PFSK-1 (cell line): ENCODE results near the gene BCL2L13.

ENCODE experiments used
- FOXP2 ChIP-seq: optimal IDR thresholded peaks from 2 replicates; pipeline ENCODE3; 2011; ENCODE audit warnings: borderline replicate concordance, control low read depth, inconsistent platforms; ENCODE audit not compliant: insufficient read depth; ENCODE audit errors: extremely low read length, extremely low read depth
- POLR2AphosphoS5 ChIP-seq: IDR thresholded peaks from 2 replicates; pipeline ENCODE4 v1.6.1; 2012; ENCODE audit warnings: low read depth, mild to moderate bottlenecking, control low read depth, low read length, moderate library complexity
- SIN3A ChIP-seq: IDR thresholded peaks from 2 replicates; pipeline ENCODE4 v1.6.1; 2012; ENCODE audit warnings: mild to moderate bottlenecking, low read length, moderate library complexity, borderline replicate concordance; ENCODE audit not compliant: insufficient read depth
- TAF1 ChIP-seq: IDR thresholded peaks from 2 replicates; pipeline ENCODE4 v1.6.1; 2012; ENCODE audit warnings: low read length, control low read depth, borderline replicate concordance; ENCODE audit not compliant: insufficient read depth
- TF ChIP-seq, protein P1 (sequence below), 2 experiments: IDR thresholded peaks; 2 replicates each; pipeline versions ENCODE4 v1.6.1 to v1.8.0; 2011 to 2012; ENCODE audit warnings: low read depth in 2 of 2, low read length in 2 of 2, control low read depth in 1 of 2, inconsistent platforms in 1 of 2, mild to moderate bottlenecking in 1 of 2, moderate library complexity in 1 of 2; ENCODE audit not compliant: insufficient read depth in 1 of 2

The BCL2L13 gene

DNA sequence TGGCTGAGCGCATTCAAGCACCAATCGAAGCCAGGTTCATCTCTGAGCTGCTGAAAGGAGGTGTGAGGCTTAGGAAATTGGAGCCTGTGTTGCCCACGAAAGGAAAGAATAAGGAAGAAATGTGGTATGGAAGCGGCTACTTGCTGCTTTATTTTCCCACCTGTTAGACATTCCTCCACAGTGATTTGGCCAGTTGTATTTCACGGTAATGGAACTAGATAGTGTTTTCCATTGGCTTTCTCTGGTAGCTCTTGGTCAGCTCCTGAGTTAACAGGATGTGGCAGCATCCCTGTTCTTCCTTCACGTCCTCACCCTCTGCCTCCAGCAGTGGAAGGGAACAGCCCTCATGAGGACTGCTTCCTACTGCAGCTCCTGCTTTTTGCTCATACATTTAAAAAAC lies 91.0 kb downstream of the BCL2L13 start:
- TF ChIP-seq, protein P1, sequence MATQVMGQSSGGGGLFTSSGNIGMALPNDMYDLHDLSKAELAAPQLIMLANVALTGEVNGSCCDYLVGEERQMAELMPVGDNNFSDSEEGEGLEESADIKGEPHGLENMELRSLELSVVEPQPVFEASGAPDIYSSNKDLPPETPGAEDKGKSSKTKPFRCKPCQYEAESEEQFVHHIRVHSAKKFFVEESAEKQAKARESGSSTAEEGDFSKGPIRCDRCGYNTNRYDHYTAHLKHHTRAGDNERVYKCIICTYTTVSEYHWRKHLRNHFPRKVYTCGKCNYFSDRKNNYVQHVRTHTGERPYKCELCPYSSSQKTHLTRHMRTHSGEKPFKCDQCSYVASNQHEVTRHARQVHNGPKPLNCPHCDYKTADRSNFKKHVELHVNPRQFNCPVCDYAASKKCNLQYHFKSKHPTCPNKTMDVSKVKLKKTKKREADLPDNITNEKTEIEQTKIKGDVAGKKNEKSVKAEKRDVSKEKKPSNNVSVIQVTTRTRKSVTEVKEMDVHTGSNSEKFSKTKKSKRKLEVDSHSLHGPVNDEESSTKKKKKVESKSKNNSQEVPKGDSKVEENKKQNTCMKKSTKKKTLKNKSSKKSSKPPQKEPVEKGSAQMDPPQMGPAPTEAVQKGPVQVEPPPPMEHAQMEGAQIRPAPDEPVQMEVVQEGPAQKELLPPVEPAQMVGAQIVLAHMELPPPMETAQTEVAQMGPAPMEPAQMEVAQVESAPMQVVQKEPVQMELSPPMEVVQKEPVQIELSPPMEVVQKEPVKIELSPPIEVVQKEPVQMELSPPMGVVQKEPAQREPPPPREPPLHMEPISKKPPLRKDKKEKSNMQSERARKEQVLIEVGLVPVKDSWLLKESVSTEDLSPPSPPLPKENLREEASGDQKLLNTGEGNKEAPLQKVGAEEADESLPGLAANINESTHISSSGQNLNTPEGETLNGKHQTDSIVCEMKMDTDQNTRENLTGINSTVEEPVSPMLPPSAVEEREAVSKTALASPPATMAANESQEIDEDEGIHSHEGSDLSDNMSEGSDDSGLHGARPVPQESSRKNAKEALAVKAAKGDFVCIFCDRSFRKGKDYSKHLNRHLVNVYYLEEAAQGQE (IDR thresholded peaks at IDR 0.05; ENCODE audit: insufficient read depth in 1 of 2, low read depth in 2 of 2, low read length in 2 of 2): no peak

DNA sequence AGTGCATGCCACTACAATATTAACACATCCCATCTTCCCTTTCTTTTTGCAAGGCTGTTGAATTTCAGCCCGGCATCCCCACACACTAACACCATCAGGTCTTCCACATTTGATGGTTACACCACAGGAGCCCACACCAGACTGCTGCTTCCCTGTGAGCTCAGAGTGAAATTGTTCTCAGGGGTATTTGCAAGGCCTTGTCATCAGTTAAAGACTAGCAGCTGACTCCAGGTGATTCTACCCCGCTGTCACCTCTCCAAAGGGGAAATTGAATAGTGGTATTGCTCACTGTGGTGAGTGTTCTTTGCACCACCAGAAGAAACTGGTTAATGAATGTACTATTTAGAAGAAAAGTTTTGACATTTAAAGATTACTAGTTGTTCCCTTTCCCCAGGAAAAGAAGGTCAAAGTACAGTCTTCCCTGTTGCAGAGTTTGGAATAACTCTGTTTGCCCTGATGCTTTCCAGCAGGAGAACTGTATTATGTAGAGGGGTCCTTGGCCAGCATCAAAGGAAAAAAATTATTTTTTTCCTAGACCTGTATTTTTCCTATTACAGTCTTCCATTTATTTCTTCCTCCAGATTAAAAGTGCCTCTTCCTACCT lies 93.8 kb downstream of the BCL2L13 start:
- TF ChIP-seq POLR2AphosphoS5 (no peak), TAF1 (no peak), FOXP2 (no peak)
- TF ChIP-seq, protein P1 (IDR thresholded peaks at IDR 0.05; ENCODE audit: insufficient read depth in 1 of 2, low read depth in 2 of 2, low read length in 2 of 2): no peak

DNA sequence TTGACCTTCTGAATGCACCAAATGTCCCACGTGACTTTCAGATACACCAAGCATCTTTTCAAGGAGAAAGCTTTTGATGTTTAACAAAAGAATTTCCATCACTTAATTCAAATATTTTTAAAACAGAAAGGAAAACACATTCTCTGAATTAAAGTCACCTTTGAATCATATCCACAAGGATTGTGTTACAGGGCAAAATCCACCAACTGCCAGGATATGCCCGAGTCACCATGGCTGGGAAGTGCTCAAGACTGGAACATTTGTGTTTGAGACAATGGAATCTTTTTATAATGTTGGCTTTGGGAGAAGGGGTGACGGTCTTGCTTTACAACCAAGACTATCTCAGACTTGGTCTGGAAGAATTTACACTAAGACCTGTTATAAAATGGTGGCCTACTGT lies 94.9 kb downstream of the BCL2L13 start:
- TF ChIP-seq POLR2AphosphoS5 (no peak), SIN3A (no peak), FOXP2 (no peak), TAF1 (no peak)
- TF ChIP-seq, protein P1 (IDR thresholded peaks at IDR 0.05; ENCODE audit: insufficient read depth in 1 of 2, low read depth in 2 of 2, low read length in 2 of 2): no peak

DNA sequence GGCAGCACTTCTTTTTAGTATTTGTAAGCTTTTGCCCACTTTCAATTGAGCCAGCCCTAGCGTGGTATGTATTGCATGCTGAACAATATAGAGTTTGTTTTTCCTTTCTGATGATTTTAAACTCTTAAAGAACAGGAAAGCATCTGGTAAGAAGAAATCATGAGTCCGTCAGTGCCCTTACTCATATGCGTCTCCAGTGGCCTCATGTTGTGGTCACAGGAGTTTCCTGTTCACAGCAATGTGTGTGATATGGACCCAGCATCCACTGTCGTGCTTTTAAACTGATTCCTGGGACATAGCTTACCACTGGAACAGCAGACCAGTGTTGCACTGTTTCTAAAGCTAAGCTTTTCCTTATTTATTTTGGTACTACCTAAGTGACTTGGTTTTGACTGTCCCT lies 95.6 kb downstream of the BCL2L13 start:
- no peak for TF ChIP-seq POLR2AphosphoS5
- no peak for TF ChIP-seq TAF1
- no peak for TF ChIP-seq SIN3A
- TF ChIP-seq FOXP2: no peak
- TF ChIP-seq, protein P1 (IDR thresholded peaks at IDR 0.05; ENCODE audit: insufficient read depth in 1 of 2, low read depth in 2 of 2, low read length in 2 of 2): no peak

DNA sequence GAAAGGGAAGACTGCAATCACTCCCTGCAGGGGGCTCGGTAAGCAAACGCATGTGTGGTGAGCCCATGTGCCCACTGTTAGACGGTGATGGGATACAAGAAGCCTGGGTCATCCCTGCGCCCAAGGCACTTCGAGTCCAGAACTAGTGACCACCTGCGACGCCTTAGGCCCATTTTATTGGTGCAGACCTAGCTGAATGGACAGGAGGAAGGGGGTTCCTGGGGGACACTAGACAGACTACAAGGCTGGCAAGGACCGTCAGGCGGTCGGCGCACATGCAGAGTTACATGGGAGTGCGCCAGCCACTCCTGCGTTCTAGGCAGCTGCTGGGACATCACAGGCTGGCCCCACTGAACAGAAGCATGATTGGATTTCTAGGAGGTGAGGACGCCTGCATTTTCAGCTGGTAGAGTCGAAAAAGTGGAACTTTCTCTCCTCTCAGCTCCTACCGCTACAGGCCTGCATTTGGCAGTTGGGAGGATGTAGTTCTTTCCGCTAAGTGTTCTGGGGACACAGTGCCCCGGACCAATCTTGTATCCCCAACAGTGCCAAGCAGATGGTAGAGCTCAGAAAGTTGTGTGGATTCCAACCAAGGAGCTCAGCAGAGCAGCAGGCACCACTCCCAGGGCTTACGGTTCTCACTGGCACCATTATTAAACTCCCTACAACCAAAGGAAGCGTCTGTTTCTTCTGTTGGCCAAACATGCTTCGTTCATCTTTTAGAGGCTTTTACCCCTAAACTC lies 100.0 kb downstream of the BCL2L13 start:
- TF ChIP-seq, protein P1 (IDR thresholded peaks at IDR 0.05; ENCODE audit: insufficient read depth in 1 of 2, low read depth in 2 of 2, low read length in 2 of 2): no peak
- TF ChIP-seq SIN3A (no peak), TAF1 (no peak), POLR2AphosphoS5 (no peak), FOXP2 (no peak)
